Keratinocyte (primary cell): ENCODE data around the gene INPP5A. TPM values are rescaled to one million over a fixed set of nuclear protein-coding genes. Genes with fewer than 3 reads are reported as not detected.

Experiments
- DNase-seq: peaks from one replicate; pipeline ENCODE4 v3.0.0-alpha.2; 2011; ENCODE audit warnings: low read depth, missing footprints, low spot score
- FAIRE-seq: peaks from 2 replicates; lab custom pipeline; 2011; peaks lifted over from hg19 to GRCh38; lab: Jason Lieb, UNC
- H2AFZ ChIP-seq: 2 replicates; pipeline ENCODE4 v1.6.0; 2012; ENCODE audit warnings: low read length, control low read depth, inconsistent platforms; ENCODE audit not compliant: control insufficient read depth
- H3K27ac ChIP-seq: 2 replicates; pipeline ENCODE4 v1.5.1; 2011; ENCODE audit warnings: low read length; ENCODE audit not compliant: control insufficient read depth, insufficient read depth
- H3K27me3 ChIP-seq: 3 replicates; pipeline ENCODE4 v1.6.0; 2011; ENCODE audit warnings: low read length; ENCODE audit not compliant: control insufficient read depth, insufficient read depth; ENCODE audit errors: extremely low read depth
- H3K36me3 ChIP-seq, 2 experiments: 2 replicates in 1 of 2; 3 replicates in 1 of 2; pipeline ENCODE4 v1.5.1; 2011; ENCODE audit warnings: low read length in 2 of 2, mild to moderate bottlenecking in 1 of 2; ENCODE audit not compliant: control insufficient read depth in 2 of 2, insufficient read depth in 2 of 2; ENCODE audit errors: extremely low read depth in 1 of 2
- H3K4me1 ChIP-seq: 3 replicates; pipeline ENCODE4 v1.5.1; 2011; ENCODE audit warnings: low read length; ENCODE audit not compliant: control insufficient read depth, insufficient read depth; ENCODE audit errors: extremely low read depth
- H3K4me2 ChIP-seq: 3 replicates; pipeline ENCODE4 v1.6.0; 2011; ENCODE audit warnings: low read depth, low read length; ENCODE audit not compliant: control insufficient read depth, insufficient read depth; ENCODE audit errors: extremely low read depth
- H3K4me3 ChIP-seq, 3 experiments: fragments of 200-600 bp in 1 of 3; sonication (generic) in 1 of 3; 2 replicates in 2 of 3; 3 replicates in 1 of 3; pipeline ENCODE4 v1.5.1; 2011 to 2016; ENCODE audit warnings: low read length in 3 of 3, mild to moderate bottlenecking in 3 of 3, control low read depth in 2 of 3, inconsistent platforms in 1 of 3, low read depth in 1 of 3, mixed read lengths in 1 of 3, mixed run types in 1 of 3, moderate library complexity in 1 of 3; ENCODE audit not compliant: control insufficient read depth in 2 of 3, insufficient read depth in 2 of 3; ENCODE audit errors: extremely low read depth in 1 of 3
- H3K79me2 ChIP-seq: 2 replicates; pipeline ENCODE4 v1.6.0; 2012; ENCODE audit warnings: low read length; ENCODE audit not compliant: control insufficient read depth, insufficient read depth
- H3K9ac ChIP-seq: 3 replicates; pipeline ENCODE4 v1.6.0; 2011; ENCODE audit warnings: low read length; ENCODE audit not compliant: control insufficient read depth, insufficient read depth; ENCODE audit errors: extremely low read depth
- H3K9me1 ChIP-seq: 3 replicates; pipeline ENCODE4 v1.6.0; 2011; ENCODE audit warnings: low read length; ENCODE audit not compliant: control insufficient read depth, insufficient read depth; ENCODE audit errors: extremely low read depth
- H3K9me3 ChIP-seq: 2 replicates; pipeline ENCODE4 v1.5.1; 2012; ENCODE audit warnings: low read depth, low read length; ENCODE audit not compliant: control insufficient read depth
- H4K20me1 ChIP-seq: 3 replicates; pipeline ENCODE4 v1.6.0; 2011; ENCODE audit warnings: low read length; ENCODE audit not compliant: control insufficient read depth, insufficient read depth; ENCODE audit errors: extremely low read depth
- EZH2 ChIP-seq: IDR thresholded peaks from one replicate; pipeline ENCODE4 v1.6.1; 2012; ENCODE audit warnings: inconsistent platforms, mild to moderate bottlenecking, low read length, moderate library complexity
- dilution Hi-C: fragments of 300-500 bp; cut with MboI; formaldehyde crosslinking; loops from one replicate; pipeline ENCODE4 v1.7.0; 2020; ENCODE audit warnings: low sequenced_read_pairs; ENCODE audit not compliant: extremely low pct_ligation_motif_present
- polyA plus RNA-seq, 5 experiments: library from polyadenylated mRNA; depleted of rRNA in 3 of 5; stranded (reverse) in 3 of 5; stranded (forward) in 1 of 5; unstranded in 1 of 5; fragments of >200 nt; gene quantifications; 1 replicate in 1 of 5; 2 replicates in 3 of 5; 3 replicates in 1 of 5; pipeline versions ENCODE4 v1.2.1 to v1.2.3, GENCODE V29; 2011 to 2012; ENCODE audit warnings: missing spikeins in 2 of 5, low read depth in 1 of 5, low replicate concordance in 1 of 5
- TF ChIP-seq, protein P1 (sequence below), 3 experiments: IDR thresholded peaks in 1 of 3; conservative IDR thresholded peaks in 1 of 3; optimal IDR thresholded peaks in 1 of 3; 2 replicates in 2 of 3; 3 replicates in 1 of 3; pipeline versions ENCODE3 to v1.5.1; 2011; ENCODE audit warnings: low read length in 3 of 3, mild to moderate bottlenecking in 3 of 3, moderate library complexity in 2 of 3, control low read depth in 1 of 3, inconsistent platforms in 1 of 3; ENCODE audit not compliant: insufficient read depth in 2 of 3; ENCODE audit errors: extremely low read depth in 1 of 3

The INPP5A gene
- polyA plus RNA-seq, 1 donor (not counting 4 experiments of a cell fraction or from before 2014, with no cell fraction given): 11.2 TPM

DNA sequence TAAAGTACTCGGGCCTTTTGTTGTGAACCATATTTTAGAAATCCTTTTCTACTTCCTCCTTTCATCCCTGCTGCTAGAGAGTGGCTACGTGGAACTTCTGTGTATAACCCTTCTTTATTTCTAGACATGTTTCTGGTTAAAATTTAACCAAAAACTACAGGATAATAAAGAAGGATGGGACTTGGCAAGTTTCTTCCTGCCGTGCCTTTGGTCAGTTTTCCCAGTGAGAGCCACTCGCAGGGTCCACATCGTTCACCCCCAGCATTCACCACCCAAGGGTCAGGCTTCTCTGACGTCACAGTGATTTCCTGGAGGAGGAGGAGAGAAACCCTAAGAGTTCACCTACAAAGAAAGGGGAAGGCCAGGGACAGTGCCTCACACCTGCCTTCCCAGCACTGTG is 203.0 kb downstream of the INPP5A start:
- no peaks in the 10 kb centered on the region for H3K79me2 ChIP-seq
- FAIRE-seq (no peak), DNase-seq (no peak)
- H3K27ac ChIP-seq: no peak overlapping the region
- no peaks in the 10 kb centered on the region for H3K4me1 ChIP-seq
- H3K4me2 ChIP-seq: no peak overlapping the region
- no peak overlapping the region for H3K4me3 ChIP-seq
- H3K9me3 ChIP-seq: no peaks in the 10 kb centered on the region
- no peak overlapping the region for H2AFZ ChIP-seq
- H4K20me1 ChIP-seq: no peaks in the 10 kb centered on the region
- H3K27me3 ChIP-seq: no peaks in the 10 kb centered on the region
- H3K9me1 ChIP-seq: no peaks in the 10 kb centered on the region
- dilution Hi-C loops: no loop called here
- no peak for TF ChIP-seq EZH2
- TF ChIP-seq, protein P1, sequence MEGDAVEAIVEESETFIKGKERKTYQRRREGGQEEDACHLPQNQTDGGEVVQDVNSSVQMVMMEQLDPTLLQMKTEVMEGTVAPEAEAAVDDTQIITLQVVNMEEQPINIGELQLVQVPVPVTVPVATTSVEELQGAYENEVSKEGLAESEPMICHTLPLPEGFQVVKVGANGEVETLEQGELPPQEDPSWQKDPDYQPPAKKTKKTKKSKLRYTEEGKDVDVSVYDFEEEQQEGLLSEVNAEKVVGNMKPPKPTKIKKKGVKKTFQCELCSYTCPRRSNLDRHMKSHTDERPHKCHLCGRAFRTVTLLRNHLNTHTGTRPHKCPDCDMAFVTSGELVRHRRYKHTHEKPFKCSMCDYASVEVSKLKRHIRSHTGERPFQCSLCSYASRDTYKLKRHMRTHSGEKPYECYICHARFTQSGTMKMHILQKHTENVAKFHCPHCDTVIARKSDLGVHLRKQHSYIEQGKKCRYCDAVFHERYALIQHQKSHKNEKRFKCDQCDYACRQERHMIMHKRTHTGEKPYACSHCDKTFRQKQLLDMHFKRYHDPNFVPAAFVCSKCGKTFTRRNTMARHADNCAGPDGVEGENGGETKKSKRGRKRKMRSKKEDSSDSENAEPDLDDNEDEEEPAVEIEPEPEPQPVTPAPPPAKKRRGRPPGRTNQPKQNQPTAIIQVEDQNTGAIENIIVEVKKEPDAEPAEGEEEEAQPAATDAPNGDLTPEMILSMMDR (optimal IDR thresholded peaks at IDR 0.05 in 1 of 3, IDR thresholded peaks at IDR 0.05 in 1 of 3, conservative IDR thresholded peaks at IDR 0.05 in 1 of 3; ENCODE audit: extremely low read depth in 1 of 3, insufficient read depth in 2 of 3, low read length in 3 of 3): no peak
- H3K36me3 ChIP-seq: no peaks in the 10 kb centered on the region
- H3K9ac ChIP-seq: no peak overlapping the region

DNA sequence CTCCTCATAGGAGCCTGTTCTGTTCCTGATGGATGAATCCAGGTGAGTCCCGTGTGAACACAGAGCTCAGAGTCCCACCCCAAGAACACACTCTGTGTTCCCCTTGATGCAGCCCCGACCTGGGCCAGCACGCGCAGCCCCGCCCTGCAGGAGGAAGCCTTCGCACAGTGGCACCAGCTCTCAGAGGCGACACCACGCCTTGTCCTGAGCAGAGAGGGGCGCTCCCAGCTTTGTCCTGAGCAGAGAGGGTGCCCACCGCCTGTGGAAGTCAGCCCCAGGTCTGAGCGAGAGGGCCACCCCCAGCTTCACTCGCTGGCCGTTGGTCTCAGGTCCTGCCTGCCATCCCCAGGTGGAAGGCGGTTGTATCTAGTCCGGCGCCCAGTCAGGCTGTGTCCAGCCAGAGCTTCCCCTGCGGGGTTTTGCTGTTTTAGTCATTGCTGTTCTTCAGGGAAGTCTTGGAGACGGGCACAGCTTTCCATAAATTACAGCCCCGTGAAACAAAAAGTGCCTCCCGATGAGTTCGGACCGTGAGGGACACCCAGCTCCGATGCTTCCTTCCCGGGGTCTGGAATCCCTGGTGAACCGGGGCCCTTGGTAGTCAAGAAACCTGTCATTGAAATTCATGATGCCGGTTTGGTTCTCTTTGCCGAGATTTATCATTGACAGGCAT is 204.7 kb downstream of the INPP5A start:
- H4K20me1 ChIP-seq: no peaks in the 10 kb centered on the region
- dilution Hi-C loops: no loop called here
- H3K9me1 ChIP-seq: no peaks in the 10 kb centered on the region
- no peak overlapping the region for H3K4me3 ChIP-seq
- TF ChIP-seq, protein P1 (optimal IDR thresholded peaks at IDR 0.05 in 1 of 3, IDR thresholded peaks at IDR 0.05 in 1 of 3, conservative IDR thresholded peaks at IDR 0.05 in 1 of 3; ENCODE audit: extremely low read depth in 1 of 3, insufficient read depth in 2 of 3, low read length in 3 of 3): no peak
- no peak for TF ChIP-seq EZH2
- H3K4me2 ChIP-seq: no peak overlapping the region
- DNase-seq (no peak), FAIRE-seq (no peak)
- H3K27ac ChIP-seq: no peak overlapping the region
- H3K9me3 ChIP-seq: no peaks in the 10 kb centered on the region
- H3K4me1 ChIP-seq: no peaks in the 10 kb centered on the region
- no peaks in the 10 kb centered on the region for H3K27me3 ChIP-seq
- no peak overlapping the region for H3K9ac ChIP-seq
- no peaks in the 10 kb centered on the region for H3K36me3 ChIP-seq
- H3K79me2 ChIP-seq: no peaks in the 10 kb centered on the region
- no peak overlapping the region for H2AFZ ChIP-seq
